ENCODE results near the gene SLC2A13.
"Not testable (repeated sequence)": the region's sequence is repeated elsewhere in the genome, so short reads cannot be mapped to it uniquely, and the experiment has no call there.

Gene SLC2A13

DNA sequence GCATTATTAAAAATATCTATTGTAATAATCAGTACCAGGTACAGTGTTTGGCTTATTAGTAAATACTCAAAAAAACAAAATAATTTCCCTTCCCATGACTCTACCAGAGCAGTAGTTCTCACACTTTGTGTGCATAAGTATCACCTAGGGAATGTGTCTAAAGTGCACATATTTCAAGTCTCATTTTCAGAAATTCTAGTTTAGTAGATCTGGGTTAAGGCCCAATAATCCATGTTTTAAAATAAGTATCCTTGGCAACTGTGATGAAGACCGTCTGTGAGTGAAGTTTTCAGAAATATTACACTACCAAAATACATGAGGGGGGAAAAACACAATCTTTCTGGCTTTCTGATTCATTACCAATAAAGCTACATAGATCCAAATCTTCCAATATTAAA lies 237.6 kb downstream of the SLC2A13 start:
- DNase-seq (ENCODE audit: low read depth, low spot score): no peak

DNA sequence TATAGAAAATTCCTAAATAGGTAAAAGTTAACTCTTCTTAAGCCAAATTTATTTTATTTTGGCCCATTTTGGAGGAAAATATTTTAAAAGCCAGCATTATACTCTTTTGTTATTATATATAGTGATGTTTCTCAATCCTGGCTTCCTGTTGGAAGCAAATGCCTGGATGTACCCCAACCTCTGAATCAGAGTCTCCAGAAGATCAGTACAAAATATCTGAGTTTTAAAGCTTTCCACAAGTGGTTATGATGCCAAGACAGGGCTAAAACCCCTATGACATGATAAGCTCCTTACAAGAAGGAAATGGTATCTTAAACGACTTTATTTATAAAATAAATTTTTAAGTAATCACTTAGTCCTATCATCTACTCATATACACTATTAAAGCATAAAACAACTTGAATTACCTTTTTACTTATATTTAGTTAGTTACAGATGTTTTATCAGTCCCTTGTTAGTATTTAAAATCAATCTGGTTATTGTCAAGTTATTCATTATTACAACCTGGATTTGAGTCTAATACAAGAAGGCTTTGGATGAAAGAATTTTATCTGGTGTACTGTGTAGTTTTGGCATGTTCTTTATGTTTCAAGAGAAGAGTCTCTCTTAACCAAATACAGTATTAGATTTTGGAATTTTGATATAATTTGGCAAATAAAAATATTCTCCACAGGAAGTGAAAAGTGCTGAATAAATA lies 238.1 kb downstream of the SLC2A13 start:
- DNase-seq (ENCODE audit: low read depth, low spot score): no peak

DNA sequence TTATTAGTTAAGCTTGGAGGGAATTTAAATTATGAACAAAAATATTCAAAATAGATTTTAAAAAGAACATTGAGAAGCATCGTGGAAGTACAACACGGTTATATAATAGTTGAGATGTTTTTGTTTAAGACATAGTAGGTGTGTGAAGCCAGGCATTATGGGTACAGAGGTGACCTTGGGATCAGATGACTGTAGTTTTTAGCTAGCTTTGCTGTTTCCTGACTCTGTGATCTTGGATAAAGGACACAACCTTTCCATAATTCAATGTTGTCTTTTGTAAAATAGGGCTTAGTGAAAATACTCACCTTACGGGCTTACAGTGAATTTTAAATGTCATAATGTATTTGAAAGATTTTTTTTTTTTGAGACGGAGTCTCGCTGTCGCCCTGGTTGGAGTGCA lies 239.7 kb downstream of the SLC2A13 start:
- no peak for DNase-seq (ENCODE audit: low read depth, low spot score)

DNA sequence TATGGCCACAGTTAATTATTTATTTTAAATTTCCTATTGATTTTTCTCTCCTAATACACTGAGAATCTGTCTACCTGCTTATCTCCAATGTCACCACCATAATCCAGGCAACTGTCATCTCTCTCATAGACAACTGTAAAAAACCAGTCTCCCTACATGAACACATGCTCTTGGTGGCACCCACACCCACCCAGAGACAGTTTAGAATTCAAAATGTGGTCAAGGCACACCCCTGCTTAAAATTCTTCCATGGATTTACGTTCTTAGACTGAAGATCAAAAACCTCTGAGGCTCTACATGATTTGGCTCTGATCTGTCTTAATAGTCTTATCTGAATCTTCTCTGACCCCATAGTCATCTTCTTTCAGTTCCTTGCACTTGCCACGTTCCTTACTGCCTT lies 245.2 kb downstream of the SLC2A13 start:
- no peak for DNase-seq (ENCODE audit: low read depth, low spot score)

DNA sequence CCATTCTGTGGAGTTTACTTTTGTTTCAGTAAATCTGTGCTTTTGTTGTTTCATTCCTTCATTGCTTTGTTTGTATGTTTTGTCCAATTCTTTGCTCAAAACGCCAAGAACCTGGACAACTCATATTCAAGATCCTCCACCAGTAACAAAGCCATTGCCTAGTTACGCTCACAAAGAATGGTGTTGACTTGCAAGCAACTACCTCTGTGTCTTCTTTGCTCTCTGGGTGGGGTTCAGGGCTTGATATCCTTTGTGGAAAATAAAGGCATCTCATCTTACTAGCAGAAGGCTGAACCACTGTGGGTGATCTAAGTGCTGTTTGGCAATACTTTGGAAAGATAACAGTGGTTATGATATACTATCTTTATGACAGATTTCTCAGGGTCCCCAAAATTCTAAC lies 252.9 kb downstream of the SLC2A13 start:
- DNase-seq (ENCODE audit: low read depth, low spot score): no peak

DNA sequence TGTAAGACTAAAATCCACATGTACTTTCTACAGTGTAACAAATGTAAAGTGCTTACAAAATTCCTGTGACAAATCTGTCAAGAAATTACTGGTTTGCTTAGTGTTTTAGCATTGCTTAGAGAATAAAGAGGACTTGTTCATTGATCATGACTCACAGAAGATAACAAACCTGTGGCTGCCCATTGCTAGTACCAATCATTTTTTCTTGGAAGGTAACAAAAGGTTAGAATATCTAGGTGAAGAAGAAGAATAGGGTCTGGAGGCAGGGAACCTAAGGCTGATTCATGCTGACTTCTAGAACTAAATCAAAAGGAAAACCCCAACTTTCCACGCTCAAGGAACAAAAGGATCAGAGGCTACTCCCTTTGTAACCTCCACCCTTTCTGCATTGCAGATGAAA lies 253.5 kb downstream of the SLC2A13 start:
- DNase-seq (ENCODE audit: low read depth, low spot score): no peak

DNA sequence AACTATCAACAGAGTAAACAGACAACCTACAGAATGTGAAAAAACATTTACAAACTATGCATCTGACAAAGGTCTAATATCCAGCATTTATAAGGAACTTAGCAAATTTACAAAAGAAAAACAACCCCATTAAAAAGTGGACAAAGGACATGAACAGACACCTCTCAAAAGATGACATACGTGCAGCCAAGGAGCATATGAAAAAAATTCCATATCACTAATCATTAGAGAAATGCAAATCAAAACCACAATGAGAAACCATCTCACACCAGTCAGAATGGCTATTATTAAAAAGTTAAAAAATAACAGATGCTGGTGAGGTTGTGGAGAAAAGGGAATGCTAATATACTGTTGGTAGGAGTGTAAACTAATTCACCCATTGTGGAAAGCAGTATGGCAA lies 257.7 kb downstream of the SLC2A13 start:
- DNase-seq (ENCODE audit: low read depth, low spot score): not testable (repeated sequence)

DNA sequence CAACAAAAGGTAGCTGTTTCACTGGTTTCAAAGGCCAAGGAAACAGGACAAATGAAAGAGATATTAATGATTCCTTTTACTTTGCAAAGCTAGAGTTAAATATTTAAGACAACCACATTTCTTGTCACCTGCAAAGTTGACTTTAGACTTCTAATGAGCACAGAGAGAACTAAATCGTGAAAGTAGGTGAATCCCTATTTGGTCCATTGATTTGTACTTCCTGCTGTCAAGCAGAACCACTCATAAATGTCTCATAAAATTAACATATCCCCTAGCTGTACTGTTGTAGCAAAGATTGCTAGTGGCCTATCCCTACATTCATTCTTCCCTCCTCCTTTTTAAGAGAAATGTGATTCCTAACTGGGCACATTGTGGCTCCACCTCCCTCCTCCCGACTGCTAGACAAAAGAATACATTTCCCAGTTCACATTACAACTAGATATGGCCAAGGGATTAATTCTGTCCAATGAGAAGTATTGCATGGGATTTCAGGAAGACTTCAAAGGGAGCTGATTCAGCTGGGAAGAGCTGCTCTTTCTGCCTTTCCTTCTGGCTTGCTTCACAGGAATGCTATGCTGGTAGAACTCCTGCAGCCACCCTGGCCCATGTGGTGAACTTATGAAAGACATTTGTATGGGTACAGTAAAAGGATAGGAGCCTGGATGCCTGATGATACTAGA lies 258.8 kb downstream of the SLC2A13 start:
- no peak for DNase-seq (ENCODE audit: low read depth, low spot score)

DNA sequence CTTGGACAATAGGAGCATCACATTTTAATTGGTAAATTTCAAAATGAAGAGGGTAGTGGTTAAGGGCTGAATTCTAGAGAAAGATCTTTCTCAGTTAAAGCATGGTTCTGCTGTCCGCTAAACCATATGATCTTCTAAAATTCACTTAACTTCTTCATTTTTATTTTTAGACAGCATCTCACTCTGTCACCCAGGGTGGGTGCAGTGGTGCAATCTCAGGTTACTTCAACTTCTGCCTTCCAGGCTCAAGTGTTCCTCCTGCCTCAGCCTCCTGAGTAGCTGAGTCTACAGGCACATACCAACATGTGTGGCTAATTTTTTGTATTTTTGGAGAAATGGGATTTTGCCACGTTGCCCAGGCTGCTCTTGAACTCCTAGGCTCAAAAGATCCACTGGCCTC lies 259.6 kb downstream of the SLC2A13 start:
- no peak for DNase-seq (ENCODE audit: low read depth, low spot score)

DNA sequence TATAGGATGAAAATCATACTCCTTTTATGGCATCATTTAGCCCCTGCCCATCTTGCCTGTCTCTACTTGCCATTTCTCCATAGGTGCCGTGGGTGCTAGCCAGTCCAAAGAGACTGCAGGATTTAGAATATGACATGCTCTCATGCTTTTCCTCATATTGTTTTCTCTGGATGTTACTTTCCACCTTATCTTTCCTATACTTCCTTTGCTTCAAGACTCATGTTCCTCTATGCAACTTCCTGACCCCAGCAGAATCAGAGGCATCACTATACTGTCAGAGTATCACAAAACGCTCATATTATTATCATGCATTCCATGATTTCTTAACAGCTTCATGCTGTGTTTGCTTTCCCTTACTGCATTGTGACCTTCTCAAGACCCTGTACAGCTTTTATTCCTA lies 265.5 kb downstream of the SLC2A13 start:
- no peak for DNase-seq (ENCODE audit: low read depth, low spot score)

DNA sequence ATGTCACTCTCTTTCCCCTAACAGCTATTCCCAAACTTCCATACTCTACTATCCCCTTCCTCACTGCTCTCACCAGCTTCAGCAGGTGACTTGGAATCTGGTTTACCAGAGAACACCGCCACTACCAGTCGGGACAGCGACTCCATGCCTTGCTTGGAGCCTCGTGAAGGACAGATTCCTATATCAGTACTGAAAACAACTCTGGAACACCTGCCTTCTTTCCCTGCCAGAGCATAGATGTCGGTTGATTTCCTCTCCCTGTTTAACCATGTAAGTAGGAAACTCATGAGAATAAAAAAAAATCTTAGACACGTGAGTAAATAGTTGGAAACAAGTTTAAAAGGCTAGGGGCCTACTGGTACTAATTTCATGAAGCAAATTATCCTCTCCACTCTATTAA lies 266.8 kb downstream of the SLC2A13 start:
- no peak for DNase-seq (ENCODE audit: low read depth, low spot score)

DNA sequence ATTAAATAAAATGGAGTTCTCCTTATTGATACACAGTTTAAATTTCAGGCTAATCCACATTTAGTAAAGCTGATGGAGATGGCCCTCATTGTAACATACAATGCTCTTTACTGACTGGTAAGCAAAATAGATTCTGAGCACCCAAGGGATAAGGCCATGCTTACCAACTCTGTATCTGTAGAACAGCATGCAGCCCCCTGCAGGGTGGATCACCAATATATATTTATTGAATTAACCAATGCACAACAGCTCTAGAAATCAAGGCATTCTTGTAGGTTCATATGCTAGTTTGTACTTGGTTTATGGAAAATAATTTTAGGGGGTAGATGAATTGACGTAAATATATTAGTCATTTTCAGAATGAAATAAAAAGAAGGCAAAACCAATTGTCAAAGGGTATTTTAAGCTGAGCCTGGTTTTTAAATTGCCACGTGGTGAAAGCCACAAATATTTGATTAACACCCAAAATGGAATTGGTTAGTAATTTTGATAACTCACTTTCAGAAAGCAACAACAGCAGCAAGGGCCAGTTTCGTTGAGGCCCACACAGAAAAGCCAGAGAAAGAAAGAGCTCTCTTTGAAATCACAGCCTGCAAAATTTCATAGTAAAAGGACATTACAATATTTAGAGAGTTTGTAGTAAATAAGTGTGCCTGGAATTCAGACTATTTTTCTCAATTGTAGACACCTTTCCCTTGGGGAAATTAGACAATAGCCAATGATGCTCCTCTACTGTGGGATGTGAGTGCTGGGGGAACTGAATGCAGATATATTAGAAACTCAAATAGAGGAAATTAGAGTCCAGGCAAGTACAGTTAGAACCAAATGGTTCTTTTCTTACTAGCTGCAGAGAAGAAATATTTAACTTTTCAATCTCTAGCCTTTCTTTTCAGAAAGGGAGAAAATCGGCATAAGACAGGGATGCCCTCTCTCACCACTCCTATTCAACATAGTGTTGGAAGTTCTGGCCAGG lies 270.1 kb downstream of the SLC2A13 start:
- no peak for DNase-seq (ENCODE audit: low read depth, low spot score)

DNA sequence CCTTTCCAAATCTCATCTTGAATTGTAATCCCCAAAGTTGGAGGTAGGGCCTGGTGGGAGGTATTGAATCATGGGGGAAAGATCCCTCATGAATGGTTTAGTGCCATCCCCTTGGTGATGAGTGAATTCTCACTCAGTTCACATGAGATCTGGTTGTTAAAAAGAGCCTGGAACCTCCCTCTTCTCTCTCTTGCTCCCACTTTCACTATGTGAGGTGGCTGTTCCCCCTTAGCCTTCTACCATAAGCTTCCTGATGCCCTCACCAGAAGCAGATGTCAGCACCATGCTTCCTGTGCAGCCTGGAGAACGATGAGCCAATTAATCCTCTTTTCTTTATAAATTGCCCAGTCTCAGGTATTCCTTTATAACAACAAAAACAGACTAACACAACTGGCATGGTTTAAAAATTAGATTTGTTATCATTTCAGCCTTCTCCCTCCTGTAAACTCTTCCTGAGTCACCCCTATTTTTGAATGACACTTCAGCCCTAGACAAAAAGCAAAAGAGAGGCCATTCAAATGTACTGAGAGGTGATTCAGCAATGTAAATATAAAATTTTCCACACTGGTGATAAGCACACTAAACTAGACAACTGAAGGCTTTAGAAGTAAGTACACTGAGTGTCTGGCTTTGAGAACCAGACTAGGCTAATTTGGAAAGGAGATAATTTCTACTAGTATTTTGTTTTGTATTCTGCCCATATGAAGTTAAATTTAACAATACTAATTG lies 274.1 kb downstream of the SLC2A13 start:
- DNase-seq (ENCODE audit: low read depth, low spot score): no peak

DNA sequence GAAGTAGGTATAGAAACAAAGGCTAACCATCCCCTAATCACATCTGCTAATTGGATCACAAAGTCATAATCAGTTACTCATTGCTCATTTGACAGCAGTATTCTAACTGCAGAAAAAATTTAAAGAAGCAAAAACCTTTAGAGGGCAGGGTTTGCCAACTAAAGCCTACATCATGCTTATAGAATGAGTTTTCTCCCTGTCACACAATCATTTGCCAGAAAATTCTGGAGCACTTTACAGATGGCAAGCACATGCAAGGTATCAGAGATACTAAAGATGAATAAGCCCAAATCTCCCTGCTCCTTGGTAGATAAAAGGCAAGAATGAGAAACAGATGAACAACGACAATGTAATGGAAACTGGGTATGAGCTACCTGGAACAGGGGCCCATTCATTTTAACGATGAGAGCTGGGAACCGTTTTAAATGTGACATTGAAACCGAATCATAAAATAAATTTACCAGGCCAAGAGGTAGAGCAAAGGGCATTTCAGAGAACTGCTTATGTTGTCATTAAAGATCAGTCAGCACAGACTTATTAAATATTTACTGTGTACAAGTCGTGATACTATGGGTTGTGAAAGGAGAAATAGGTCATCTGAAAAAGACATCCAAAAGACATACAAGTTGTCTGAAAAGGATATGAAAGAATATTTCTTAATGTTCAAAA lies 274.9 kb downstream of the SLC2A13 start:
- no peak for DNase-seq (ENCODE audit: low read depth, low spot score)

DNA sequence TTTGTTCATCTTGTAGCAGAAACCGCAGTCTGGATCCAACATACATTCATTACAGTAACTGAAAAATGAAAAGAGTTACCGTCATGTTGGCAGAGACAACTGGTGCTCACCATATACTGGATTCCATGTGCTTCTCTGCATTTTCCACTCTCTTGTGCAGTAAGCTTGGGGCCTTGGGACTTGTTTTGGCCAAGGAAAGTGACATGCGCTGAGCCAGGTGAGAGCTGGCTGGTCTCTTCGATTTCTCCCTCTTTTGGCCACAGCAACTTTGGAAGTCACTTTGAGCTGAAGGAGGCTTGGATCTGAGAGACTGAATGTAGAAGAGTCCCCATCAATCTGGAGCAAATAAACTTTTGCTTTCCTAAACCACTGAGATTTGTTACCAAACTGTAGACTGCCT lies 275.7 kb downstream of the SLC2A13 start:
- DNase-seq (ENCODE audit: low read depth, low spot score): no peak

DNA sequence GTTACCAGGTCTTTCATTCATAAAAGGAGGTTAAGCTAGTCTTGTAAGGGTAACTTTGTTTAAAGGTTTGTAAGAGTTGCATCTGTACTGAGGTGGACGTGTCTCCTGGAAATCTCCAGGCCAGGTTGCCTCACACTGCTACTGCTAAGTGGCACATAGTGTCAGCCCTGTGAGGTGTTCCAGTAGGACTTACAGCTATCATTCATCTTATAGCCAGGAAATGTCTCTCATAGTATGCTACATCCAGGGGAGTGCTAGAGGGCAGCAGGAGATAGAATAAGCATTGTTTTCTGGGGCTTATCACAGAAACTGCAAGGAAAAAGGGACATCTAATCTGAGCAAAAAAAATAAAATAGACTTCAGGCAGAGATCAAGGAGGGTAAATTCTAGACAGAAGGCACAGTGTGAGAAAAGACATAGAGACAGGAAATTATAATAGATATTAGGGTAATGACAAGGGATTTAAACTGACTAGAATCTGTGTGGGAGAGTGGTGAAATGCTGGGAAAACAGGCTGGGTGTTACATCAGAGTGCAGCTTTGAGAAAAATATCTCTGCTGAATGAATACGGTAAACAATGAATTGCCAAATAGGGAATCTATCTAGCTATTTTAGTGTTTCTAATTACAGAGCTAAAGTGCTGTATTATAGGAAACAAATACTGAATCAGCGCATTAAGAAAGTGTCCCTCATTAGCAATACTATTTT lies 281.2 kb downstream of the SLC2A13 start:
- DNase-seq (ENCODE audit: low read depth, low spot score): no peak

DNA sequence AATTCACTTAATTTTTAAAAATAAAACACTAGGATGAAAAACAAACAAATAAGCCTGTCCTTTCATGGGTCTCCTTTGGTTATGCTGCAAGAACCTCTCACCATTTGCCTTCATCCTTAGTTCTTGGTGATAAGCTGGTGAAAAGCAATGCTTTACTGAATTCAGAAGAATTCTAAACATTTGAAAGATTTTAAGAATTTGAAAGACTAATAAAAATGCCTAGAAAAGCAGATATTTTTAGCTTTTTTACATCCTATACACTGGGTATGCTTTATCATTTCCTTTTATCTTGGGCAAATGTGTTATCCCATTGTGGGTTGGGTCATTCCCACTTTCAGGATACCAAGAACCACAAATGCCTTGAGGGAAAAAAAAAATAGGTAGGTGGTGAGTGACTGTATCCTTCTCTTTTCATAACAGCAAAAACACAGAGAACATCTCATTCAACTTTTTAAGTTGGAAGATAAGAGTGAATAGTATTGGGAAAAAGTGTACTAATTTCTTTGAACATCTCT lies 289.2 kb downstream of the SLC2A13 start:
- DNase-seq (ENCODE audit: low read depth, low spot score): no peak

DNA sequence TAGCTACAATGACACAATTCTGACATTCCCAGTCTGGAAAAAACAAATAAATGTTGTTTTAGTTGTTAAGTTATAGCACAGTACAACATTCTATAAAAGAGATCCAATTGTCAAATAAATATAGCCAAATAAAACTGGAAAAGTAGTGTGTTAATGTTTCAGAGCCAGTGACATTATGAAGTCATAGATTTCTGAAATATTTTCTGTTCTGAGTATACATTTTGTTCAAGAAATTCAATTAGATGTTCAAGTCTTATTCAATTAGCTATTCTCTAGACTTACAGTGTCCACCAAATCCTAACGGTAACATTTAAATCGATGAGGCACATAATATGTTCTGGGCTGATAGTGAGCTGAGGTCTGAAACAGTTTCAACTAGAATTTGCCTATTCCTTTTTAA lies 290.1 kb downstream of the SLC2A13 start:
- DNase-seq (ENCODE audit: low read depth, low spot score): no peak

DNA sequence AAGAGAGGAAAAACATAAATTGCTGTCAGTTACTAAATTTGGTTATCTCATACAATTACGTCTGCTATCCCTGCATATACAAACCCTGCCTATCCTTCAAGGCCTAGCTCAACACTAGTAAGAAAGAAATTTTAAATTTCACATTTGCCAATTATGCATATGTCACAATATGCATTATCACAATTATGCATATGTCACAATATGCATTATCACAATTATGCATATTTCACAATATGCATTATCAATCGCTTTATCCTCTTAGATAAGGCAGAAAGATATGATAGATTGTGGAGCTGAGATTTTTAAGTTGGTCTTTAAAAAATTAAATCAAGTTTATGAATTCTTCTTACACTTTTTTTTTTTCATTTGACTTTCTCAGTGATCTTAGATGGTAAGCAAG lies 291.3 kb downstream of the SLC2A13 start:
- DNase-seq (ENCODE audit: low read depth, low spot score): no peak

DNA sequence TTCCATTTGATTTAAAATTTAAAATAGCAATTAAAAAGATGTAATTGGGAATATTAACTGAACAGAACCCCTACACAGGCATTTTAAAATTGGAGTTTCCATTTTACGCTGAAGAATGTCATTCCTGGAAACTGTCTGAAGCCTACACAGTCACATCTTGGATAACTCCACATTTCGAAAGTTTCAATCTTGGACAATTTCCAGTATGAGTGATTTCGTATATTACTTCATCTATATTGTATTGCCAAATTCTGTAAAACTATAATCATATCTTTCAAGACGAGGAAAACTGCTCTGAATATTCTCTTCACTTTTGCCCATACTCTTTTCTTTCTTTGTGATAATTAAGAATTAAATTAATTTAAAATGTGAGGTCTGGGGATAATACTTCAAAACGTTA lies 292.1 kb downstream of the SLC2A13 start:
- no peak for DNase-seq (ENCODE audit: low read depth, low spot score)

Data from activated naive CD8-positive, alpha-beta T cell treated with anti-CD3 and anti-CD28 coated beads, Interleukin-2, amount 50 U/mL, for 16 hours (primary cell).